ENCODE data around the gene CA10. TPM values are rescaled to one million over a fixed set of nuclear protein-coding genes. Genes with fewer than 3 reads are reported as not detected.

Gene CA10
- total RNA-seq, 1 experiment from 2014 or later = not detected

DNA sequence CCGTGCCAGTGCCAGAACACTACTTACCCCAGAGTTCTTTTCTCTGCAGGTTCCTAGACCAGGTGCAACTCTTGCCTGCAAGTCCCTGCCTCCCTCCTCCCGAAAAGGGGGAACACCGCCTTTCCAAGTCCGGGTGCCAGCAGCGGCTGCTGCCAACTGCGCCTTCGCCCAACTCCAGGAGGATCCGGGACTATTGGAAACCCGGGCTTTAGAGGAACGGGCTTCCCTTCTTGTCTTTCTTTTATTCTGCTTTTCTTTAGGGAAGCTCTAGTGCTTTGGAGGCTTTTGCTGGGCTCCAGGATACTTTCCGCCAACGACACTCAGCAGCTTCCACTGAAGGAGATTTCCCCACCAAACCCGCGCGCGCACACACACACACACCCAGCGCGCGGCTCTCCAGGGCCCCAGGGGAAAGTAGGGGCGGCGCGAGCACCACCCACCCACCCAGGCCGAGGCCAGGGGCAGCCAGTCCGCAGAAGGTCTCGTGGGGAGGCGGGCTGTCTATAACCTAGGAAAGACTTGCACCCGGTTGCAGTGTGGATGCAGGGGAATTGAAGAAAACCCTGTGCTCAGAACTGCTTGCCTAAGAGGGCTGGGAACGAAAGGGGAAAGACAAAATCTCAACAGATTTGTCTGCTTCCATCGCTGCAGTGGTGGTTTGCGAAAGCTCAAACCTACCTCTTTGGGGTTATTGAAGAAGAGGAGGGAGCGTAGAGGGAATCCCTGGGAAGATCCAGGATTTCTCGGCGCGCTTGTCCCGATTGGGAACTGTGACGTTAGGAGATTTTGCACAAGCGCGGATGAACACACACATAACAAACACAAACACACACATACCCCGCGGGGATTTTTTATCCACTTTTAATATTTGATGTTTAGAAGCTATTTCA, 977 bp upstream of the CA10 start:
- Histone ChIP-seq H4K20me1 (ENCODE audit: insufficient read depth) (no peaks in the 10 kb centered on the region), H3K79me2 (ENCODE audit: low read depth) (no peaks in the 10 kb centered on the region), H3K27ac (no peak overlapping the region), H3K9me2 (ENCODE audit: insufficient read depth) (no peaks in the 10 kb centered on the region), H3K9me3 (ENCODE audit: insufficient read depth, low read depth) (no peaks in the 10 kb centered on the region), H3F3A (ENCODE audit: insufficient read depth, low read depth) (no peaks in the 10 kb centered on the region), H3K4me3 (no peak overlapping the region), H3K4me2 (no peak overlapping the region), H3K27me3 (ENCODE audit: insufficient read depth, low read depth) (peaks cover 24% of the 10 kb centered on the region), H3K36me3 (ENCODE audit: low read depth) (no peaks in the 10 kb centered on the region), H3K4me1 (replicated peaks; ENCODE audit: insufficient read depth) (no peaks in the 10 kb centered on the region), H2AFZ (no peak overlapping the region)
- no peak for DNase-seq
- TF ChIP-seq, protein P1, sequence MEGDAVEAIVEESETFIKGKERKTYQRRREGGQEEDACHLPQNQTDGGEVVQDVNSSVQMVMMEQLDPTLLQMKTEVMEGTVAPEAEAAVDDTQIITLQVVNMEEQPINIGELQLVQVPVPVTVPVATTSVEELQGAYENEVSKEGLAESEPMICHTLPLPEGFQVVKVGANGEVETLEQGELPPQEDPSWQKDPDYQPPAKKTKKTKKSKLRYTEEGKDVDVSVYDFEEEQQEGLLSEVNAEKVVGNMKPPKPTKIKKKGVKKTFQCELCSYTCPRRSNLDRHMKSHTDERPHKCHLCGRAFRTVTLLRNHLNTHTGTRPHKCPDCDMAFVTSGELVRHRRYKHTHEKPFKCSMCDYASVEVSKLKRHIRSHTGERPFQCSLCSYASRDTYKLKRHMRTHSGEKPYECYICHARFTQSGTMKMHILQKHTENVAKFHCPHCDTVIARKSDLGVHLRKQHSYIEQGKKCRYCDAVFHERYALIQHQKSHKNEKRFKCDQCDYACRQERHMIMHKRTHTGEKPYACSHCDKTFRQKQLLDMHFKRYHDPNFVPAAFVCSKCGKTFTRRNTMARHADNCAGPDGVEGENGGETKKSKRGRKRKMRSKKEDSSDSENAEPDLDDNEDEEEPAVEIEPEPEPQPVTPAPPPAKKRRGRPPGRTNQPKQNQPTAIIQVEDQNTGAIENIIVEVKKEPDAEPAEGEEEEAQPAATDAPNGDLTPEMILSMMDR (conservative IDR thresholded peaks at IDR 0.05) = no peak
- intact Hi-C loops (cut with micrococcal nuclease; ENCODE audit: unreplicated experiment) = no loop called here
- POLR2A ChIA-PET (ENCODE audit: unreplicated experiment) = no interaction called here
- BruUV-seq (replicated peaks) = no TSS peak
- CTCF ChIA-PET = no interaction called here

DNA sequence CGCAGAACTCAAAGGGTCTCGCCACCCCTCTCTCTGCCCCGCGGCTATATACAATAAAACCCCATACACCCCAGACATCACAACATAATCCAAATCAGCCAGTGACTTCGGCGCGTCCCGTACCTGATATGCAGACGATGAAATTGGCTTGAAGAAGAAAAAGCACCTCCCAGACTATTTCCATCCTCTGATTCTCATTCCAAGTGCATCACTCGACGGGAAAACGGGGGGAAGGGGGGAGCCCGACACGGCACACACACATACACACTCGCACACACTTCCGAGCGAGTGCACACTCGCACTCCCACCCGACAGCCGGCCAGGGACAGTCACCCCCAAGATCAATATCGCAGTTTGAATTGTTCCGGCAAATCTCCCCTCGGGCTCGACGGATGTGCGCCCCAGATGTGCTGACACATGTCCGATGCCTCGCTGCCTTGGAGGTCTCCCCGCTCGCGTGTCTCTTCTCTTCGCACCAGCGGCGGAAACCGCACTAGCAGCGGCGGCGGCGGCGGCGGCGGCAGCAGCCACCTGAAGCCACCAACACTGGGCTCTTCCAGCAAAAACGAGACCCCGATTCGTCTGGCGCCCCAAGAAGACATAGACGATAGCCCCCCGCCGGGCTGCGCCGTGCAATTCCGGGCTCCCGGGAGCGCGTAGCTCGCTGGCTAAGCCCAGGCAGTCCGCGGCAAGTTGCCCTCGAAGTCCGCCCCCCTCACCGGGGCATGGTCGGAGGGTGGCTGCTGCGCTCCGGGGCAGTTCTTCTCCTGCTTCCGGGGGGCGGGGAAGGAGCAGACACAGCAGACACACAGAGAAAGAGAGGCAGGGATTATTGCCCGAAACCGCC, 688 bp downstream of the CA10 start:
- CTCF ChIA-PET = no interaction called here
- intact Hi-C loops (cut with micrococcal nuclease; ENCODE audit: unreplicated experiment) = no loop called here

DNA sequence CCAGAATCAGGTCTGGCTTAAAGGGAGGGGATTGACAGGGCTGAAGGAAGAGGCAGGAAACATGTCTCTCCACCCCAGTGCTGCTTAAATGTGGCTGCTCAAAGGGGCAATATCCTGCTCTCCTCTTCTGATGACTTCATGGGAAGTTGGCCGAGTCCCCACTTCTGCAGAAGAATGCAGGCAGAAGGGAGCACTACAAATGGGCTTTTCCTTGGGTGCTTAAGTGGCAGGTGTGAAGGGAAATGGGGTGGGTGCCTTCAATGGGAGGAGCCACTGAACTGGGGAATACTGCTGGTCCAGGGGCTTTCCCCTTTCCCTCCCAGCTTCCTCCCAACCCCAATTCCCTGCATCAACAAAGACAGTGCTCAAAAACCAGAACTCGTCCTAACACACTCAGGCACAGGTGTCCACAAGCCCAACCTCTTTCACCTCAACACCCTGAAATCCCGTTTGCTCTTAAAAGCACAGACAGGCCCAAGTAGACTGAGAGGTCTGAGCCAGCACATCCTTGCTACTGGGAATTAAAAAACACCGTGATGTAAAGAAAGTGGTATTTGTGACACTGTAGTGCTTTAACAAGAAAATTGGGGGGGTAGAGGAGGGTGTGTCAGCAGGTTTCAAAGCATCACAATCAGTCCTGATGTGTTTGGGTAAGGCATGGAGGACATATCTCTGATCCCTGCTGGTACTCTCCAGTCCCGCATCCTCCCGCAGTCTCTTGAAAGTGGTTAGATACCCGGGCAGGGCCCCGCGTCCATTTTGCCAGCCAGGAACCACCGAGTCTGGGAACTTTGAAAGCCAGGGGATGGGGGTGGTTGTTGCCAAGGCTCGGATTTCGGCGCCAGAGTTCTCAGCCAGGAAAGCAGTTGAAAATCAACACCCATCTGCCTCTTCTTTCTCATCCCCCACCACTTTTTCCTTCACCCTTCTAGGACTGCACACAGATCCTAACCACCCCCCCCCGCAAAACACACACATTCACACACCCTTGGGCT, 1.6 kb downstream of the CA10 start:
- H3F3A ChIP-seq (ENCODE audit: insufficient read depth, low read depth) = no peaks in the 10 kb centered on the region
- no peak for DNase-seq
- POLR2A ChIA-PET (ENCODE audit: unreplicated experiment) = no interaction called here
- no peaks in the 10 kb centered on the region for H3K9me2 ChIP-seq (ENCODE audit: insufficient read depth)
- no peaks in the 10 kb centered on the region for H3K4me1 ChIP-seq (replicated peaks; ENCODE audit: insufficient read depth)
- no peaks in the 10 kb centered on the region for H3K79me2 ChIP-seq (ENCODE audit: low read depth)
- CTCF ChIA-PET = no interaction called here
- H3K36me3 ChIP-seq (ENCODE audit: low read depth) = no peaks in the 10 kb centered on the region
- intact Hi-C loops (cut with micrococcal nuclease; ENCODE audit: unreplicated experiment) = no loop called here
- H4K20me1 ChIP-seq (ENCODE audit: insufficient read depth) = peaks cover 9% of the 10 kb centered on the region; the same call in 1 of the 2 replicates
- peaks cover 24% of the 10 kb centered on the region for H3K27me3 ChIP-seq (ENCODE audit: insufficient read depth, low read depth)
- no peak overlapping the region for H2AFZ ChIP-seq
- H3K27ac ChIP-seq = no peak overlapping the region
- no peak overlapping the region for H3K4me2 ChIP-seq
- no peaks in the 10 kb centered on the region for H3K9me3 ChIP-seq (ENCODE audit: insufficient read depth, low read depth)
- TF ChIP-seq, protein P1 (conservative IDR thresholded peaks at IDR 0.05) = no peak
- TF ChIP-seq EZH2 (IDR thresholded peaks at IDR 0.05; ENCODE audit: low read depth) = no peak
- no TSS peak for BruUV-seq (replicated peaks)
- H3K4me3 ChIP-seq = no peak overlapping the region

More for the DNA sequence above, 688 bp downstream of the CA10 start:
- Histone ChIP-seq H3K9me3 (ENCODE audit: insufficient read depth, low read depth) (no peaks in the 10 kb centered on the region), H3K4me1 (replicated peaks; ENCODE audit: insufficient read depth) (no peaks in the 10 kb centered on the region), H3F3A (ENCODE audit: insufficient read depth, low read depth) (no peaks in the 10 kb centered on the region), H2AFZ (no peak overlapping the region), H3K36me3 (ENCODE audit: low read depth) (no peaks in the 10 kb centered on the region), H3K4me2 (no peak overlapping the region), H3K27me3 (ENCODE audit: insufficient read depth, low read depth) (peaks cover 24% of the 10 kb centered on the region), H3K9me2 (ENCODE audit: insufficient read depth) (no peaks in the 10 kb centered on the region), H3K4me3 (no peak overlapping the region), H4K20me1 (ENCODE audit: insufficient read depth) (peaks cover 5% of the 10 kb centered on the region; the same call in 1 of the 2 replicates), H3K27ac (no peak overlapping the region), H3K79me2 (ENCODE audit: low read depth) (no peaks in the 10 kb centered on the region)
- no peak for DNase-seq
- POLR2A ChIA-PET (ENCODE audit: unreplicated experiment) = no interaction called here
- no peak for TF ChIP-seq EZH2 (IDR thresholded peaks at IDR 0.05; ENCODE audit: low read depth)
- no TSS peak for BruUV-seq (replicated peaks)

All from PC-9 (cell line).